GM19351 (cell line): Measurements from ENCODE around the gene CNPY2.

ENCODE experiments used
- ATAC-seq: cut with Tn5 transposase; IDR thresholded peaks from one replicate; pipeline ENCODE4 v1.9.1; 2021; ENCODE audit warnings: mild to moderate bottlenecking, moderate library complexity; ENCODE audit not compliant: unreplicated experiment

The CNPY2 gene

DNA sequence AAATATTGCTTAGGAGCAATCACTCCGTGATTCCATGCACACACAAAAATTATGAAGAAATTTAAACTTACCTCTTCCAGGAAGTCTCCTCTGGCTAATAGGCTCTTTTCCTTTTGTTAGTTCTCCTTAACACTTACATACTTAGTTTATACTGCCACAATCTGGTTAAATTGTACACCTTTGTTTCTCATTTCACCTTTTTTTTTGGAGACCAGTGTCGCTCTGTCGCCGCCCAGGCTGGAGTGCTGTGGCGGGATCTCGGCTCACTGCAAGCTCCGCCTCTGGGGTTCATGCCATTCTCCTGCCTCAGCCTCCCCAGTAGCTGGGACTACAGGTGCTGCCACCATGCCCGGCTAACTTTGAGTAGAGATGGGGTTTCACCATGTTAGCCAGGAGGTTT is 55.4 kb downstream of the CNPY2 start:
- ATAC-seq: no peak
